ENCODE measurements around the gene CTSG.
"Not testable (repeated sequence)": the region's sequence is repeated elsewhere in the genome, so short reads cannot be mapped to it uniquely, and the experiment has no call there.

CTSG gene

DNA sequence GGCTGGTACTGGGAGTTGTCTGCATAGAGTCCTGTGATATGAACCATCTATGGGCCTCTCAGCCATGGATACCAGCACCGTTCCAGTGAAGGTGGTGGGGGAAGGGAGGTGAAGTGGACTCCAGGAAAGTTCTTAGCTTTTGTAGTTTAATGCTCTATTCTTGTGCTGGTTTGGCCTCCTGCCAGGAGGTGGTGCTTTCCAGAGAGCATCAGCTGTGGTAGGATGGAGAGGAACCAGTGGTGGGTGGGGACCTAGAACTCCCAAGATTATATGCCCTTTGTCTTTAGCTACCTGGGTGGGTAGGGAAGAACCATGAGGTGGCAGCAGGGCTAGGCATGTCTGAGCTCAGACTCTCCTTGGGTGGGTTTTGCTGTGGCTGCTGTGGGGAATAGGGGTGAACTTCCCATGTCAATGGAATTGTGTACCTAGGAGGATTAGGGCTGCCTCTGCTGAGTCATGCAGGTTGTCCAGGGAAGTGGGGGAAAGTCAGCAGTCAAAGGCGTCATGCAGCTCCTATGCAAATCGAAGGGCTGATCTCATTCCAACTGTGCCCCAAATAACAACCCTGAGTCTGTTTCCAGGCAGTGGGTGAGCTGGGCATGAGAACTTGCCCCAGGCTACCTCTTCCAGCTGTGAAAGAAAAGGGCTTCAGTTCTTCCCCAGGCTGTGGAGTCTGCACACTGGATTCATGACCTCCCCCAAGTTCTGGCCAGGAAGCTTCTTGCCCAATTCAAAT, 19.2 kb upstream of the CTSG start:
- Histone ChIP-seq H3K4me1 (ENCODE audit: insufficient read depth, low read length) (no peaks in the 10 kb centered on the region), H3K27me3 (ENCODE audit: control insufficient read depth in 1 of 2, insufficient read depth in 2 of 2, low read length in 2 of 2) (no peaks in the 10 kb centered on the region), H3K9me3 (ENCODE audit: low read length) (no peaks in the 10 kb centered on the region), H3K9ac (ENCODE audit: low read length) (no peak overlapping the region), H3K4me3 (ENCODE audit: low read depth in 1 of 2, low read length in 2 of 2) (no peak overlapping the region), H3K27ac (ENCODE audit: low read depth, low read length) (no peak overlapping the region), H3K36me3 (ENCODE audit: insufficient read depth, low read length) (no peaks in the 10 kb centered on the region)

DNA sequence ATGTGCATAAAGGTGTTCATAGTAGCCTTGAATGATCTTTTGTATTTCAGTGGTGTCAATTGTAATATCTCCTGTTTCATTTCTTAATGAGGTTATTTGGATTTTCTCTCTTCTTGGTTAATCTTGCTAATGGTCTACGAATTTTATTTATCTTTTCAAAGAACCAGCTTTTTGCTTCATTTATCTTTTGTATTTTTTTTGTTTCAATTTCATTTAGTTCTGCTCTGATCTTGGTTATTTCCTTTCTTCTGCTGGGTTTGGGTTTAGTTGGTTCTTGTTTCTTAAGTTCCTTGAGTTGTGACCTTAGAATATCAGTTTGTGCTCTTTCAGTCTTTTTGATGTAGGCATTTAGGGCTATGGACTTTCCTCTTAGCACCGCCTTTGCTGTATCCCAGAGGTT, 15.0 kb upstream of the CTSG start:
- H3K27me3 ChIP-seq (ENCODE audit: control insufficient read depth in 1 of 2, insufficient read depth in 2 of 2, low read length in 2 of 2); H3K27ac ChIP-seq (ENCODE audit: low read depth, low read length); H3K4me3 ChIP-seq (ENCODE audit: low read depth in 1 of 2, low read length in 2 of 2); H3K9me3 ChIP-seq (ENCODE audit: low read length); H3K36me3 ChIP-seq (ENCODE audit: insufficient read depth, low read length); H3K4me1 ChIP-seq (ENCODE audit: insufficient read depth, low read length); H3K9ac ChIP-seq (ENCODE audit: low read length): not testable (repeated sequence)

DNA sequence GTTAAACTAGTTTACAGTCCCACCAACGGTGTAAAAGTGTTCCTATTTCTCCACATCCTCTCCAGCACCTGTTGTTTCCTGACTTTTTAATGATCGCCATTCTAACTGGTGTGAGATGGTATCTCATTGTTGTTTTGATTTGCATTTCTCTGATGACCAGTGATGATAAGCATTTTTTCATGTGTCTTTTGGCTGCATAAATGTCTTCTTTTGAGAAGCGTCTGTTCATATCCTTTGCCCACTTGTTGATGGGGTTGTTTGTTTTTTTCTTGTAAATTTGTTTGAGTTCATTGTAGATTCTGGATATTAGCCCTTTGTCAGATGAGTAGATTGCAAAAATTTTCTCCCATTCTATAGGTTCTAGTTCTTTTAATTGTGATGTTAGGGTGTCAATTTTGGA, 8.4 kb upstream of the CTSG start:
- H3K4me1 ChIP-seq (ENCODE audit: insufficient read depth, low read length); H3K9me3 ChIP-seq (ENCODE audit: low read length); H3K9ac ChIP-seq (ENCODE audit: low read length); H3K4me3 ChIP-seq (ENCODE audit: low read depth in 1 of 2, low read length in 2 of 2); H3K36me3 ChIP-seq (ENCODE audit: insufficient read depth, low read length); H3K27ac ChIP-seq (ENCODE audit: low read depth, low read length); H3K27me3 ChIP-seq (ENCODE audit: control insufficient read depth in 1 of 2, insufficient read depth in 2 of 2, low read length in 2 of 2): not testable (repeated sequence)

DNA sequence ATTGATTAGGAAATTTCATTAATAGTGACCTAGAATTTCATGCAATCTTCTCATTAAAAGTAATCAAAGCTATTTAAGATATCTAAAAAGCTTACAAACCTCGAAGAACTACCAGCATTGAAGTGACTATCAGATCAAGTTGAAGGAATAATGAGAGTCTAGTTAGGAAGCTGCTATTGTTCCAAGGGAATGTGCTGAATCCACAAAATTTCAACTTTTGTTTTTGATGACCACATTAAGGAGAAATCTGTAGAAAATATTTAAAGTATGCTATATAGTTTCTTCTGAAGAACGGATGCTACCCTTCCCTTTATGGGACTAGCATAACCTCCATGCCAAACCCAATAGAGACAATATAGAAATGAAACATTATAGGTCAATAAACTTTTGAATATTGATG, 2.5 kb upstream of the CTSG start:
- Histone ChIP-seq H3K9me3 (ENCODE audit: low read length) (no peaks in the 10 kb centered on the region), H3K27ac (ENCODE audit: low read depth, low read length) (no peak overlapping the region)

DNA sequence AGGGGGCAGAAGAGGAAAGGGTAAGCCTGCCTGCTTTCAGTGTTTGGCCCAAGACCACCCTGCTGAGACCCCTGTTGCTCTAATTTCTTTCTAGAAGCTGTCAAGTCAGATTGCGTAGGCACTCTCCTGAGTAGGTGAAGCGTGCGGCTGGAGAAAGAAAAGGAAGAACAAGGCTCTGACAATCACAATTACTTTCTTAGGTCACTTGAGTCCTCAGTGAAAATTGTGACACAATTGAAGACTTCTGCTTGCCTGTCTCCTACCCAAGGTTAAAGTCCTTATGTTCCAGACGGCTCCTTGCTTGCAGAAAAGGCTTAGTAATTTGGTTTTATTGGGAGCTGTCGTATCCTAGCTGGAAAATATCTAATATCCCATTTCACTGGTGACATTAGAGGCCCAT, 721 bp upstream of the CTSG start:
- H3K27me3 ChIP-seq (ENCODE audit: control insufficient read depth in 1 of 2, insufficient read depth in 2 of 2, low read length in 2 of 2), result no peaks in the 10 kb centered on the region
- H3K27ac ChIP-seq (ENCODE audit: low read depth, low read length), result no peak overlapping the region
- H3K9ac ChIP-seq (ENCODE audit: low read length), result no peak overlapping the region
- no peaks in the 10 kb centered on the region for H3K4me1 ChIP-seq (ENCODE audit: insufficient read depth, low read length)
- H3K4me3 ChIP-seq (ENCODE audit: low read depth in 1 of 2, low read length in 2 of 2), result no peak overlapping the region
- no peaks in the 10 kb centered on the region for H3K36me3 ChIP-seq (ENCODE audit: insufficient read depth, low read length)
- no peaks in the 10 kb centered on the region for H3K9me3 ChIP-seq (ENCODE audit: low read length)

More for the DNA sequence above, 2.5 kb upstream of the CTSG start:
- Histone ChIP-seq H3K9ac (ENCODE audit: low read length) (no peak overlapping the region), H3K27me3 (ENCODE audit: control insufficient read depth in 1 of 2, insufficient read depth in 2 of 2, low read length in 2 of 2) (no peaks in the 10 kb centered on the region), H3K4me1 (ENCODE audit: insufficient read depth, low read length) (no peaks in the 10 kb centered on the region), H3K36me3 (ENCODE audit: insufficient read depth, low read length) (no peaks in the 10 kb centered on the region), H3K4me3 (ENCODE audit: low read depth in 1 of 2, low read length in 2 of 2) (no peak overlapping the region)

DNA sequence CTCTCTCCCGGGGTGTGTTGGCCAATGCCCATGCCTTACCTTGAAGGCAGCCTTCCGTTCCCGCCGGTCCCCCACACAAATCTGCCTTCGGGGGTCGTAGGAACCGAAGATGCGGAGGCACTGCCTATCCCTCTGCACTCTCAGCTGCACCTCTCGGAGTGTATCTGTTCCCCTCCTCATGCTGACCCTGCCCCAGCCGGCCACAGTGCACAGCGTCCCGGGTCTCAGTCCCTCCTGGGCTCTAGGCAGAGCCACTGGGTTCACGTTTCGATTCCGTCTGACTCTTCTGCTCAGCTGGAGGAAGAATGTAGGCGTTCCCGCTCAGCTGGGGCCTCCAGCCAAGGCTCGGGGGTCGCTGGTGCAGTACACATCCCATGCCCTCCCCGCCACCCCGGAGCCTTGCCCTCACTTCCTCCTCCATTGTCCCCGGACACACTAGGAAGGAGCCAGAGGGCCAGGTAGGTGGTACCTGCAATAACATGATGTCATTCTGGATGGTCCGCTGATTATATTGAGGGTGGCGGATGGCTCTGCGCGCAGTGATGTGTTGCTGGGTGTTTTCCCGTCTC, 1.8 kb downstream of the CTSG start:
- no peaks in the 10 kb centered on the region for H3K36me3 ChIP-seq (ENCODE audit: insufficient read depth, low read length)
- H3K4me1 ChIP-seq (ENCODE audit: insufficient read depth, low read length), result no peaks in the 10 kb centered on the region
- H3K27me3 ChIP-seq (ENCODE audit: control insufficient read depth in 1 of 2, insufficient read depth in 2 of 2, low read length in 2 of 2), result no peaks in the 10 kb centered on the region
- H3K27ac ChIP-seq (ENCODE audit: low read depth, low read length), result no peak overlapping the region
- H3K9ac ChIP-seq (ENCODE audit: low read length), result no peak overlapping the region
- no peaks in the 10 kb centered on the region for H3K9me3 ChIP-seq (ENCODE audit: low read length)
- H3K4me3 ChIP-seq (ENCODE audit: low read depth in 1 of 2, low read length in 2 of 2), result no peak overlapping the region

DNA sequence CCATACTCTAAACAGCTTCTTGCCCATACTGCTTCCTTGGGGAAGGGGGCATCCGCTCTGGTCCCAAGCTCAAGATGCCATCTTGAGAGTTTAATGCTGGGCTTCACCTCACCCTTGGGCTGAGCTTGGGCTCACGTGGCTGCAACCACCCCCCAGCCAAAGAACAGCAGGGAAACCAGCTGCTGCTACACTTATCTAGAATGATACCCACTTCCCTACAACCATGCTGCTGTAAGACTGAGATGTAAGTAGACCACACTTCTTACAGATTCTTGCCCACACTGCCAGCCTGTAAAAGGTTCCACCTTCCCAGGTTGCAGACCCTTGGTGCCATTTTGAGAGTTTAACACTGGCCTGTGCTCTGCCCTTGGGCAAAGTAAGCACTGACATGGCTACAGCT, 9.7 kb downstream of the CTSG start:
- Histone ChIP-seq H3K4me1 (ENCODE audit: insufficient read depth, low read length) (no peaks in the 10 kb centered on the region), H3K4me3 (ENCODE audit: low read depth in 1 of 2, low read length in 2 of 2) (no peak overlapping the region), H3K27ac (ENCODE audit: low read depth, low read length) (no peak overlapping the region), H3K9ac (ENCODE audit: low read length) (no peak overlapping the region), H3K9me3 (ENCODE audit: low read length) (no peaks in the 10 kb centered on the region), H3K27me3 (ENCODE audit: control insufficient read depth in 1 of 2, insufficient read depth in 2 of 2, low read length in 2 of 2) (no peaks in the 10 kb centered on the region), H3K36me3 (ENCODE audit: insufficient read depth, low read length) (no peaks in the 10 kb centered on the region)

DNA sequence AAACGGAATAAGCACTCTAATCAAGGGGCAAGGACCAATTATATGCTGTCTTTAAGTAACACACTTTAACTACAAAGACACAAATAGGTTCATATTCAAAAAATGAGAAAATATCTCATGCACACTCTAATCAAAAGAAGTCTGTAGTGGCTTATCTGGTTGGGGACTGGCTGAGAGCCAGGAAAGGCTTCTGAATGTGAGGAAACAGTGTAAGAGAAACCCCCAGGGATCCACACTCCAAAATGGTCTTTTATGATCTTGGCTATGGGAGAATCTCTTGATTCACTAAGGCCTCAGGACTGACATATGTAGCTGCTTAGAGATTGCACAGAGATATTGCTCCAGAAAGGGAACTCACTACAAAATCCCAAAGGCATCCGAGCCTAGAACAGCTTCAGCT, 10.3 kb downstream of the CTSG start:
- H3K4me3 ChIP-seq (ENCODE audit: low read depth in 1 of 2, low read length in 2 of 2), result no peak overlapping the region
- H3K4me1 ChIP-seq (ENCODE audit: insufficient read depth, low read length), result no peaks in the 10 kb centered on the region
- H3K27ac ChIP-seq (ENCODE audit: low read depth, low read length), result no peak overlapping the region
- H3K9ac ChIP-seq (ENCODE audit: low read length), result no peak overlapping the region
- H3K27me3 ChIP-seq (ENCODE audit: control insufficient read depth in 1 of 2, insufficient read depth in 2 of 2, low read length in 2 of 2), result no peaks in the 10 kb centered on the region
- H3K9me3 ChIP-seq (ENCODE audit: low read length), result no peaks in the 10 kb centered on the region
- no peaks in the 10 kb centered on the region for H3K36me3 ChIP-seq (ENCODE audit: insufficient read depth, low read length)

DNA sequence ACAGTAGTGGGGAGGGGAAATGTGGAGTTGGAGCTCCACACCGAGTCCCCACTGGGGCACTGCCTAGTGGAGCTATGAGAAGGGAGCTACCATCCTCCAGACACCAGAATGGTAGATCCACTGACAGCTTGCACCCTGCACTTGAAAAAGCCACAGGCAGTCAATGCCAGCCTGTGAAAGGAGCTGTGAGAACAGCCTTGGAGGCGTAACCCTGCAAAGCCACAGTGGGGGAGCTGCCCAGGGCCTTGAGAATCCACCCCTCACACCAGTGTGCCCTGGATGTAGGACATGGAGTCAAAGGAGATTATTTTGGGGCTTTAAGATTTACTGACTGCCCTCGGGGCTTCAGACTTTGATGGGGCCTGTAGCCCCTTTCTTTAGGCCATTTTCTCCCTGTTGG, 12.5 kb downstream of the CTSG start:
- Histone ChIP-seq H3K9me3 (ENCODE audit: low read length) (no peaks in the 10 kb centered on the region), H3K36me3 (ENCODE audit: insufficient read depth, low read length) (no peaks in the 10 kb centered on the region), H3K27ac (ENCODE audit: low read depth, low read length) (no peak overlapping the region)

DNA sequence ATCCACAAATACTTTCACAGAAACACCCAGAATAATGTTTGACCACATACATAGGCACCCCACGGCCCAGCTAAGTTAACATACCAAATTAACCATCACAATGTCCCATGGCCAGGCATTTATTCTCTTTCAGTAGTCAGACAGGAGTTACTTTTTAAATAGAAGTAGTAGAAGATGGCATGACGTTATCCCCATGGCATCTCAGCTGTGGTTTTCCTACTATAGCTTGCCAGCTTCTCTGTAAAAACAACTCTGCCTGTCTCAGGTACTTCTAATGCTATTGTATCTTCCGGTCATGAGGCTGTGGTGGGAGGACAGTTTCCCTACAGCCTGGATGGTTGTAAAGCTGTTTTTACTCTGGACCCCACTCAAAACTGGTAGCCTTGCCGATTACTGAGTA, 19.3 kb downstream of the CTSG start:
- Histone ChIP-seq H3K27me3 (ENCODE audit: control insufficient read depth in 1 of 2, insufficient read depth in 2 of 2, low read length in 2 of 2) (no peaks in the 10 kb centered on the region), H3K9me3 (ENCODE audit: low read length) (no peaks in the 10 kb centered on the region), H3K9ac (ENCODE audit: low read length) (no peak overlapping the region), H3K27ac (ENCODE audit: low read depth, low read length) (no peak overlapping the region), H3K4me3 (ENCODE audit: low read depth in 1 of 2, low read length in 2 of 2) (no peak overlapping the region), H3K36me3 (ENCODE audit: insufficient read depth, low read length) (no peaks in the 10 kb centered on the region), H3K4me1 (ENCODE audit: insufficient read depth, low read length) (no peaks in the 10 kb centered on the region)

More for the DNA sequence above, 12.5 kb downstream of the CTSG start:
- H3K9ac ChIP-seq (ENCODE audit: low read length), result no peak overlapping the region
- no peak overlapping the region for H3K4me3 ChIP-seq (ENCODE audit: low read depth in 1 of 2, low read length in 2 of 2)
- no peaks in the 10 kb centered on the region for H3K27me3 ChIP-seq (ENCODE audit: control insufficient read depth in 1 of 2, insufficient read depth in 2 of 2, low read length in 2 of 2)
- no peaks in the 10 kb centered on the region for H3K4me1 ChIP-seq (ENCODE audit: insufficient read depth, low read length)

DNA sequence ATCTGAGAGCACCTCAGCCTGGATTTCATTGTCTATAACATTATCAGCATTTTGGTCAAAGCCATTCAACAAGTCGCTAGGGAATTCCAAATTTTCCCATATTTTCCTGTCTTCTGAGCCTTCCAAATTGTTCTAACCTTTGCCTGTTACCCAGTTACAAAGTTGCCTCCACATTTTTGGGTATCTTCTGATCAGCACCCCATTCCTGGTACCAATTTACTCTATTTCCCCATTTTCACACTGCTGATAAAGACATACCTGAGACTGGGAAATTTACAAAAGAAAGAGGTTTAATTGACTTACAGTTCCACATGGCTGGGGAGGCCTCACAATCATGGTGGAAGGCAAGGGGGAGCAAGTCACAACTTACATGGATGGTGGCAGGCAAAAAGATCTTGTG, 27.0 kb downstream of the CTSG start:
- not testable (repeated sequence) for H3K36me3 ChIP-seq (ENCODE audit: insufficient read depth, low read length); H3K27ac ChIP-seq (ENCODE audit: low read depth, low read length); H3K4me1 ChIP-seq (ENCODE audit: insufficient read depth, low read length); H3K4me3 ChIP-seq (ENCODE audit: low read depth in 1 of 2, low read length in 2 of 2); H3K9me3 ChIP-seq (ENCODE audit: low read length); H3K9ac ChIP-seq (ENCODE audit: low read length); H3K27me3 ChIP-seq (ENCODE audit: control insufficient read depth in 1 of 2, insufficient read depth in 2 of 2, low read length in 2 of 2)

DNA sequence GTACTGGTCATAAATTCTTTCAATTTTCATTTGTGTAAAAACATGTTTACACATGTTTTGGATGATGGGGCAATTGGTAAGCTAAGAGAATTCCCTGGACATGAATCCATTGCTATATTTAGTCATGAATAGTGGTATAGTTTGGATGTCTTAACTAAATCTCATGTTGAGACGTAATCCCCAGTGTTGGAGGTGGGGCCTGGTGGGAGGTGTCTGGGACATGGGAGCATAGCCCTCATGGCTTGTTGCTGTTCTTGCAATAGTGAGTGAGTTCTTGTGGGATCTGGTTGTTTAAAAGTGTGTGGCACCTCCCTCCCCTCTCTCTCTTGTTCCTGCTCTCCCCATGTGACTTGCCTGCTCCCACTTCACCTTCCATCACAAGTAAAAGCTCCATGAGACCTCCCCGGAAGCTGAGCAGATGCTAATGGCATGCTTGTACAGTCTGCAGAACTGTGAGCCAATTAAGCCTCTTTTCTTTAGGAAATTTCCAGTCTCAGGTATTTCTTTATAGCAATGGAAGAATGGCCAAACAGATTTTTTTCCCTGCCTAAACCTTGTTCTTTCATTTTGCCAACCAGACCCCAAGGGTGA, 33.6 kb downstream of the CTSG start:
- Histone ChIP-seq H3K36me3 (ENCODE audit: insufficient read depth, low read length) (no peaks in the 10 kb centered on the region), H3K27ac (ENCODE audit: low read depth, low read length) (no peak overlapping the region), H3K4me1 (ENCODE audit: insufficient read depth, low read length) (no peaks in the 10 kb centered on the region), H3K4me3 (ENCODE audit: low read depth in 1 of 2, low read length in 2 of 2) (no peak overlapping the region), H3K9me3 (ENCODE audit: low read length) (no peaks in the 10 kb centered on the region), H3K9ac (ENCODE audit: low read length) (no peak overlapping the region), H3K27me3 (ENCODE audit: control insufficient read depth in 1 of 2, insufficient read depth in 2 of 2, low read length in 2 of 2) (no peaks in the 10 kb centered on the region)

All from muscle layer of colon (tissue), 2 donors.